Spleen (tissue), 11 donors: Measurements from ENCODE around the gene KRTAP1-4. TPM values are rescaled to one million over a fixed set of nuclear protein-coding genes. Genes with fewer than 3 reads are reported as not detected.

Experiments used
- DNase-seq: peaks from one replicate; pipeline ENCODE4 v3.0.0-alpha.2; 2020
- H3K27ac ChIP-seq, 8 donors: fragments of 200-600 bp; sonication (generic) in 7 of 8; 1 replicate in 4 of 8; 2 replicates in 4 of 8; pipeline versions ENCODE4 v1.5.0 to v1.8.0; 2016 to 2021; ENCODE audit warnings: inconsistent platforms in 4 of 8, mild to moderate bottlenecking in 4 of 8, moderate library complexity in 1 of 8
- H3K27me3 ChIP-seq, 7 donors: fragments of 200-600 bp; sonication (generic) in 6 of 7; replicated peaks in 1 of 7; 1 replicate in 4 of 7; 2 replicates in 3 of 7; pipeline versions ENCODE4 v1.5.0 to v1.8.0; 2016 to 2021; ENCODE audit warnings: inconsistent platforms in 3 of 7, mild to moderate bottlenecking in 1 of 7
- H3K36me3 ChIP-seq, 6 donors: fragments of 200-600 bp; sonication (generic) in 5 of 6; 1 replicate in 4 of 6; 2 replicates in 2 of 6; pipeline versions ENCODE4 v1.5.0 to v1.8.0; 2016 to 2021; ENCODE audit warnings: inconsistent platforms in 2 of 6
- H3K4me1 ChIP-seq, 6 donors: fragments of 200-600 bp; sonication (generic) in 5 of 6; 1 replicate in 3 of 6; 2 replicates in 3 of 6; pipeline versions ENCODE4 v1.5.0 to v1.8.0; 2016 to 2021; ENCODE audit warnings: inconsistent platforms in 3 of 6
- H3K4me3 ChIP-seq, 8 donors: fragments of 200-600 bp; sonication (generic) in 7 of 8; 1 replicate in 4 of 8; 2 replicates in 4 of 8; pipeline versions ENCODE4 v1.5.0 to v1.8.0; 2016 to 2021; ENCODE audit warnings: inconsistent platforms in 4 of 8, mild to moderate bottlenecking in 4 of 8, moderate library complexity in 2 of 8
- H3K9me3 ChIP-seq, 8 donors: fragments of 200-600 bp; sonication (generic) in 7 of 8; 1 replicate in 4 of 8; 2 replicates in 4 of 8; pipeline versions ENCODE4 v1.5.0 to v1.8.0; 2016 to 2021; ENCODE audit warnings: inconsistent platforms in 4 of 8
- CTCF ChIP-seq, 11 experiments: fragments of 200-600 bp in 7 of 11; fragments of 450-650 bp in 4 of 11; sonication (generic) in 4 of 11; IDR thresholded peaks in 8 of 11; conservative IDR thresholded peaks in 3 of 11; 1 replicate in 7 of 11; 2 replicates in 4 of 11; pipeline versions ENCODE4 v1.4.0 to v1.8.0; 2016 to 2021; ENCODE audit warnings: antibody characterized with exemption in 11 of 11, inconsistent platforms in 4 of 11, mild to moderate bottlenecking in 1 of 11
- POLR2A ChIP-seq, 3 donors: fragments of 450-650 bp; IDR thresholded peaks; one replicate each; pipeline ENCODE4 v1.5.1; 2017; ENCODE audit warnings: antibody characterized with exemption in 3 of 3, mild to moderate bottlenecking in 1 of 3
- POLR2AphosphoS5 ChIP-seq, 3 donors: sonication (generic); formaldehyde crosslinking; IDR thresholded peaks; one replicate each; pipeline ENCODE4 v1.5.1; 2017; ENCODE audit warnings: antibody characterized with exemption in 3 of 3
- WGBS, 5 donors: extraction: QIAGEN DNeasy Blood & Tissue Kit in 3 of 5; methylation state at CpG; one replicate each; pipeline versions ENCODE4 v1.1.5 to v1.1.7; 2013 to 2018; 5-methylcytosine and 5-hydroxymethylcytosine counted together
- intact Hi-C: fragments of 100-400 bp; cut with DNase I; formaldehyde crosslinking; loops from one replicate; pipeline ENCODE4 v1.15.0; 2023; ENCODE audit warnings: low total_unique reads
- polyA plus RNA-seq, 3 donors: library from polyadenylated mRNA; stranded (reverse); fragments of 200-250 nt; gene quantifications; one replicate each; pipeline ENCODE4 v1.2.1, GENCODE V29; 2013
- total RNA-seq, 7 donors: library from RNA; depleted of rRNA in 3 of 7; stranded (reverse); fragments of >200 nt in 3 of 7; fragmentation: NEBNext Ultra II Directional in 4 of 7; extraction: Animal tissue kit (Norgen Biotek cat#: 25700) in 4 of 7; gene quantifications; one replicate each; pipeline versions ENCODE4 v1.1.0 to v1.2.1, GENCODE V29; 2016 to 2021
- donor health status: healthy with polysubstance abuse.
- donor health status: DM: no; HTN: no; CAD: no; lungs with moderate emphysema.
- donor health status: DM: no; HTN: no; CAD: no.
- donor health status: Bipolar disorder and iron deficiency.
- donor health status: healthy.
- donor health status: DM: no; HTN: no; CAD: no.
- donor health status: DM: yes; HTN: yes; CAD: no.

KRTAP1-4 gene
- total and polyA plus RNA-seq, 10 donors = not detected

GRCh38 chr17:41018541-41018940 is 11.5 kb downstream of the KRTAP1-4 start:
- no peak for TF ChIP-seq POLR2A (IDR thresholded peaks at IDR 0.05)
- no peak for TF ChIP-seq CTCF (IDR thresholded peaks at IDR 0.05 in 8 of 11, conservative IDR thresholded peaks at IDR 0.05 in 3 of 11)
- no peak for TF ChIP-seq POLR2AphosphoS5 (IDR thresholded peaks at IDR 0.05)
- WGBS, 5 donors = 32 to 48% (median 42%) methylated on average over 3 of the region's 3 CpGs
- Histone ChIP-seq H3K27ac (no peak overlapping the region), H3K4me1 (no peaks in the 10 kb centered on the region), H3K36me3 (no peaks in the 10 kb centered on the region), H3K4me3 (no peak overlapping the region), H3K9me3 (peaks cover 0 to 12% (median 0%) of the 10 kb centered on the region in 8 donors), H3K27me3 (no peaks in the 10 kb centered on the region)
- intact Hi-C loops = no loop called here
- DNase-seq = no peak

GRCh38 chr17:41016578-41017215 is 13.3 kb downstream of the KRTAP1-4 start:
- no peak overlapping the region for H3K27ac ChIP-seq
- no peaks in the 10 kb centered on the region for H3K4me1 ChIP-seq
- no peaks in the 10 kb centered on the region for H3K27me3 ChIP-seq
- no peak overlapping the region for H3K4me3 ChIP-seq
- H3K9me3 ChIP-seq = peaks cover 0 to 10% (median 0%) of the 10 kb centered on the region in 8 donors
- intact Hi-C loops = no loop called here
- no peak for DNase-seq
- TF ChIP-seq POLR2AphosphoS5 (IDR thresholded peaks at IDR 0.05) = no peak
- H3K36me3 ChIP-seq = no peaks in the 10 kb centered on the region
- 75 to 80% (median 78%) methylated on average over 13 of the region's 13 CpGs for WGBS, 5 donors

- H3K9me3 ChIP-seq = no peaks in the 10 kb centered on the region
- no peak for DNase-seq
- WGBS, 5 donors = 66 to 74% (median 73%) methylated on average over 7 of the region's 7 CpGs
- no peak overlapping the region for H3K4me3 ChIP-seq
- no peaks in the 10 kb centered on the region for H3K4me1 ChIP-seq
- no peak overlapping the region for H3K27ac ChIP-seq
- no peaks in the 10 kb centered on the region for H3K36me3 ChIP-seq
- intact Hi-C loops = no loop called here
- H3K27me3 ChIP-seq = no peaks in the 10 kb centered on the region
- TF ChIP-seq CTCF (IDR thresholded peaks at IDR 0.05 in 8 of 11, conservative IDR thresholded peaks at IDR 0.05 in 3 of 11) (no peak), POLR2AphosphoS5 (IDR thresholded peaks at IDR 0.05) (no peak), POLR2A (IDR thresholded peaks at IDR 0.05) (no peak)
These were observed 14.5 kb downstream of the KRTAP1-4 start for GRCh38 chr17:41015454-41015853.

- intact Hi-C loops = no loop called here
- no peaks in the 10 kb centered on the region for H3K27me3 ChIP-seq
- H3K36me3 ChIP-seq = no peaks in the 10 kb centered on the region
- H3K9me3 ChIP-seq = no peaks in the 10 kb centered on the region
- DNase-seq = no peak
- no peak overlapping the region for H3K4me3 ChIP-seq
- H3K27ac ChIP-seq = no peak overlapping the region
- 41 to 76% (median 60%) methylated on average over 1 of the region's 1 CpG for WGBS, 5 donors
- TF ChIP-seq POLR2A (IDR thresholded peaks at IDR 0.05) (no peak), POLR2AphosphoS5 (IDR thresholded peaks at IDR 0.05) (no peak), CTCF (IDR thresholded peaks at IDR 0.05 in 8 of 11, conservative IDR thresholded peaks at IDR 0.05 in 3 of 11) (no peak)
- H3K4me1 ChIP-seq = no peaks in the 10 kb centered on the region
These were observed 16.4 kb downstream of the KRTAP1-4 start for GRCh38 chr17:41013606-41014005.
